DMS153 treated with DMSO at 0.1 percent for 48 hours (cell line): ENCODE data around the gene TIE1.
"Not testable (repeated sequence)": the region's sequence is repeated elsewhere in the genome, so short reads cannot be mapped to it uniquely, and the experiment has no call there.

ENCODE experiments used
- DNase-seq: peaks from one replicate; lab custom pipeline; 2025; ENCODE audit not compliant: unreplicated experiment; lab: John Stamatoyannopoulos, UW

TIE1 gene

DNA sequence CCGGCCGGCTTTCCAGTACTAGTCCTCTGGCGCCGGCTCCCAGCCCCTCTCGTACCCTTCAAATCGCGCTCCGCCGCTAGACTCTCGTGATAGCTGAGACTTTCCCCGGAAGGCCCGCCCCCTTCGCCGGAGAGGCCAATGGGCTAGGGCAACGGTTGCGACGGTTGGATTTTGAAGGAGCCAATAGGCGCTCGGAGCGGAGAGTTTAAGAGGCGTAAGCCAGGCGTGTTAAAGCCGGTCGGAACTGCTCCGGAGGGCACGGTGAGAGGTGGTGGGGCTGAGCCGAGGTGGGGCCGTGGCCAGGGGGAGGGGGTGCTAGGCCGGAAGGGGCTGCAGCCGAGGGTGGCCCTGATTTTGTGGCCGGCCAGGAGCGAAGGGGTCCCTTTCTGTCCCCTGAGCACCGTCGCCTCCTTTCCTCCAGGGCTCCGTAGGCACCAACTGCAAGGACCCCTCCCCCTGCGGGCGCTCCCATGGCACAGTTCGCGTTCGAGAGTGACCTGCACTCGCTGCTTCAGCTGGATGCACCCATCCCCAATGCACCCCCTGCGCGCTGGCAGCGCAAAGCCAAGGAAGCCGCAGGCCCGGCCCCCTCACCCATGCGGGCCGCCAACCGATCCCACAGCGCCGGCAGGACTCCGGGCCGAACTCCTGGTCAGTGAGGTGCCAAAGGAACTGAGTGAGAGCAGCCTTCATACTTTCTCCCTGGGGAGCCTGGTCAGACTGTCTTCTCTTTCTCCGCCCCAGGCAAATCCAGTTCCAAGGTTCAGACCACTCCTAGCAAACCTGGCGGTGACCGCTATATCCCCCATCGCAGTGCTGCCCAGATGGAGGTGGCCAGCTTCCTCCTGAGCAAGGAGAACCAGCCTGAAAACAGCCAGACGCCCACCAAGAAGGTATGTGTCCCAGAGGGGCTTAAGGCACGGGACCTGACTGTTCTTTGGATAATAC, 58.2 kb downstream of the TIE1 start, which contains the start of gene CDC20:
CDC20 (plus strand) TSS at position 236 of the 948 bp plus-strand sequence; CDS start at position 471, 235 bp downstream.
- DNase-seq: peak; percentile 99

- no peak for DNase-seq
These were observed 58.9 kb downstream of the TIE1 start for GRCh38 chr1:43359696-43360095.

- DNase-seq: no peak
These were observed 59.8 kb downstream of the TIE1 start for GRCh38 chr1:43360616-43361015.

DNA sequence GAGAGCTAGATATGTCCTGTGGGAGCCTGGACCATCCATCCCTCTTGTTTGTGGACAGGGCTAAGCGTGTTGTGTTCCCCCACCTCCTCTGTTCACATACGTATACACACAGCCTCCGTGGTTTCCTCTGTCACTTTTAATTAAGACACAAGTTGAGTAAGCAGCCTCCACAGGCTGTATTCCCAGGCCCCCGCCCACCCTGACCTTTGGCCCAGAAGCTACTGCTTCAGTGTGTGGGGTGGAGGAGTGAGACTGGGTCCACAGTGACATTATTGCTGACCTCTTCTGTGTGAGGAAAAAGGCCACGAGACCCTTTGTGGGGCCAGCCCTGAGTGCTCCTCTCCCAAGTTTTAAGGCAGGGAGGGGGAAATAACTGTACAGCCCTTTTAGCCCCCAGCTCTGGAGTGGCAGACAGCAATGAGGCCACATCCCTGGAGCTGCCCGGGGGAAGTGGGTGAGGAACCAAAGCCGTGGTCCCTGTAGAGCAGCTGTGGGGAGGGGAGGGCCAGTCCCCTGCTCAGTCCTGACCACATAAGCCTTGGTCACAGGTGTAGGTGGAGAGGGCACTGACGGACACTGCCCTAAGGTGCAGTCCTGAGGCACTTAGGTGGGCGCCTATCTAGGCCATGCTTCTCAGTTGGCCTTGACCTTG, 62.6 kb downstream of the TIE1 start:
- DNase-seq: no peak

- DNase-seq: no peak
These were observed 63.2 kb downstream of the TIE1 start for GRCh38 chr1:43363935-43364525.

DNA sequence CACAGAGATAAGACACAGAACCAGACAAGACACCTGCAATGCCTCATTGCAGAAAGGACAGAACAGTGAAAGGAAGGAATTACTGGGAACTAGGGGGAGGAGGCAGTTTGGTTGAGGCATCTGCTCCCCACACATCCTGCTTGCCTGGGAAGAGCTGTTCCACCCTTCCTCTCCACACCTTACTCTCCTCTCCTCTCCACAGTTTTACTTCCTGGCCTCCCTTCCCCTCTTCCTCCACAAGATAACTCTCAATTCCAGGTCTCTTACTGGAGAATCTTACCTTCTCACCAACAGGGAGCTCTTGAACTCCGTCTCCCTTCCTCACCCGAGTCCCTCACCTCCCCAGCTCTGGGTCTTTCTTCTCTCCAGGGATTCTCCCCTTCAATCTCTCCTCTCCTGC, 64.9 kb downstream of the TIE1 start:
- no peak for DNase-seq

GRCh38 chr1:43366179-43366578, 65.4 kb downstream of the TIE1 start:
- DNase-seq: peak; percentile 12

DNA sequence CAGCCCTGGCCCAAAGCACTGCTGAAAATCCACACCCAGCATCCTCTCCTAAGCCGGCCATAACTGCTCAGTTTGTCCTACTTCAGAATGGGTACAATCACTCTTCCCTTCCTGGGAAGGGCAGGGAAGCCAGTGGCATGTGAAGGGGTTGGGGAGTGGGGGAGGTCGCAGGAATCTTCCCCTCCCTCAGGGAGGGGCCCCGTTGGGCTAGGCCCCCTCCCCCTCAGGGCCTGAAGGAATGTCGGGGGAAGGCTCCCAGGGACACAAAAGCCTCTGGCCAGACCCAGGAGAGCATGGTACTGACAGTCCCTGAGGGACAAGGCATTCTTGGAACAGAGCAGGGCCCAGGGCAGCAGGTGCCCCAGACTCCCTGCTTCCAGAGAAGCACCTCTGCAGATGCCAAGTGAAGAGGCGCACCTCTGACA, 65.8 kb downstream of the TIE1 start:
- DNase-seq: no peak

DNA sequence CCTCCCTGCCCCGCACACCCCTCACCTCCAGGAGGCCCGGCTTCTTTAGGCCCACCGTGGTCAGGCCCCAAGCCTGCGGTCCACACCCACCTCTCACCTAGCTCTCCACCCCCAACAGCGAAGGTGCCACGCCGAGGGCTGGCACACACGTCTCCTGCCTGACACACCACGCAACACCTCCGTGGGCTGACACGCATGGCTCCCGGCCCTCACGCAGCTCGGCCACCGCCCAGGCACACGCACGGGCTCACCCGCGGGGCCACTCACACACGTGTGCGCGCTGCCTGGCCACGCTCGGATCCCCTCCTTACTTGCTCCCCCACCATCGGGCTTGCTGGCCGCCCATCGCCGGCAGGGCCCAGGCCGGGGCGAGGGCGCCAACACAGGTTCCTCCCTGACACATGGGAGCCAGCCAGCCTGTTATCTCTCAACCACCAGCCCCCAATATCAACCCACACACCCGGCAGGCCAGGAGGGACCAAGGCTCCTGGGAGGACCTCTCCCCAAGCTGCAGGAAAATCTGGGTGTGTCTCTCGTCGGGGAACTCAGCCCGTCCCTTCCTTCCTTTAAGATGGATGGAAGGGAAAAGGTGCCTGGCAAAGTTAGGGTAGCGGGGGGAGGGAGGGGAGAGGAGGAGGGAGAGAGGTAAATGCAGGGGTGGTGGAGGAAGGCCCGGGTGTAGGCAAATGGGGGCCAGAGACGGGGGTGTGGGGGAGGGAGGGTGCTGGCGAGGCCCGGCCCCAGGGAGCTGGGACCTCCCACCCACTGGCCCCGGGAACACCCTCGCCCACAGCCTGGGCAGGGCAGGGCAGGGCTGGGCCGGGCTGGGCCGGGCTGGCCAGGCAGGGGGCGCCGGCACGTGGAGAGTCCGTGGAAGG, 66.5 kb downstream of the TIE1 start:
- DNase-seq: no peak

DNA sequence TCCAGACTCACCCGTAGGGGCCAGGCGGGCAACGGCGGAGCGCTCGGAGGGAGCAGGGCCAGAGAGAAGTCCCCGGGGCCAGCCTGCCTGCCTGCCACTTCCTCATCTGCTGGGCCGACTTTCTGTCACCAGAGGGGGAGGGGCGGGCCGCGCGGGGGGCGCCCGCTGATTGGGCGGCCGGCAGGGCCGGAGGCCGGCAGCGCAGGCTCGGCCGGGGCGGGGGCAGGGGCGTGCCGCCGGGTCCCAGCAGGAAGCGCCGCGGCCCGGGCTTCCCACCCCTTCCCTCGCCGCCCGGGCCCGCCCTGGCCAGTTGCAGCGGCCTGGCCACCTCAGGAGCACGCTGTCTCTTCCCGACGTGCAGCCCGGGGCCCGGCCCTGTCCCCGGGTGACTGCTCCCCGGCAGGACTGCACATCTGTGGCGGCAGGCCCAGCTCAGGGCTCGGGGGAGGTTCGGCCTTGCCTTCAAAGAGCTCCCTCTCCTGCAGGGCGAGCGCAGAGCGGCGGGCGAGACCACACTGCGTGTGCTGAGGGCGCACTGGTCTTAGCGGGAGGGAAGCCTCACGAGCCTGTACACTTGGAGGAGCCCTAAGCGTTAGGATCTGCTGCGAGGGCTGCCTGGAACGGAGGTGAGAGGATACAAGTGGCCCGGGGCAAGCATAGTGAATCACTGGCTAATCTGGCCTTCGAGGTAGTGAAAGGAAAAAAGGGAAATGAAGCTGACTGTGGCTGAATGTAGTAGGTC, 67.3 kb downstream of the TIE1 start, which contains the start of gene ELOVL1:
ELOVL1 (minus strand) TSS at position 108 of the 742 bp plus-strand sequence. CDS start 2,402 bp downstream, outside the sequence.
- peak; percentile 83 for DNase-seq

DNA sequence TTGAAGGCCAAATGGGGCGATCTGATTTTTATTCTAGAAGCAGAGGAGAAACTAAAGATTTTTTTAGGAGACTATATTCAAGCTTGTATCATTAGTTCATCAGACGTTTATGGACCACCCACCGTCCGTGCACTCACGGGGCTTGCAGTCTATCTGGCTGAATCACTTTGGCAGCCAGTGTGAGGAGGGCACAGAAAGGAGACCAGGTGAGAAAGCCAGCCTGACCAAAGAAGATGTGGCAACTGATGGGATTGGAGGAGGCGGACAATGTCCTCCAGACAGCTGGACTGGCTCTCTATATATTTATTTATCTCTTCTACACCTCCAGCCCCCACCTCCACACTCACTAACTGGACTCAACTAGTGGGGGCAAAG, 67.9 kb downstream of the TIE1 start:
- no peak for DNase-seq

DNA sequence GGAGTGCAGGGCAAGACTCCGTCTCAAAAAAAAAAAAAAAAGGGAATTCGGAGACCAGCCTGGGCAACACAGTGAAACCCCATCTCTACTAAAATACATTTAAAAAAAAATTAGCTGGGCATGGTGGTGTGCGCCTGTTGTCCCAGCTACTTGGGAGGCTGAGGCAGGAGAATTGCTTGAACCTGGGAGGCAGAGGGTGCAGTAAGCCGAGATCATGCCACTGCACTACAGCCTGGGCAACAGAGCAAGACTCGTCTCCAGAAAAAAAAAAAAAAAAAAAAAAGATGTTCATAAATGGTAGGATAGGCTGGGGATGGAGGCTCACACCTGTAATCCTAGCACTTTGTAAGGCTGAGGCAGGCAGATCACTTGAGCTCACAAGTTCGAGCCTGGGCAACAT, 69.0 kb downstream of the TIE1 start:
- DNase-seq: not testable (repeated sequence)

DNA sequence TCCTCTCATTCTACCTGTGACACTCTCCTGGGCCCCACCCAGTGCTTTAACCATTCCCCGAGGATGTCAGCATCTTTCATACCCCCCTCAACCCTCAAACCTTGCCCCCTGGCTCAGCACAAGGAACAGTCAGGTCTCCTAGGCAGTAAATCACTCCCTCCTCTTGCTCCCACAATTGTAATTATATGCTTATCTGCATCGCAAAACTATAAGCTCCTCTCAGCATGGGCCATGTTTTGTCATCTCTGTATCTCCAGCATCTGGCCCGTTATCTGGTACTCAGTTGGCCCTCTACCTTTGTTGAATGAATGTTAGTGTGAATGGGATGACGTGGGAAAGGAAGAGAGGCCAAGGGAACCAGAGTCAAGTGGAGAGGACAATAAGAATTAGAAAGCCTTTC, 69.8 kb downstream of the TIE1 start:
- DNase-seq: peak; percentile 6

DNA sequence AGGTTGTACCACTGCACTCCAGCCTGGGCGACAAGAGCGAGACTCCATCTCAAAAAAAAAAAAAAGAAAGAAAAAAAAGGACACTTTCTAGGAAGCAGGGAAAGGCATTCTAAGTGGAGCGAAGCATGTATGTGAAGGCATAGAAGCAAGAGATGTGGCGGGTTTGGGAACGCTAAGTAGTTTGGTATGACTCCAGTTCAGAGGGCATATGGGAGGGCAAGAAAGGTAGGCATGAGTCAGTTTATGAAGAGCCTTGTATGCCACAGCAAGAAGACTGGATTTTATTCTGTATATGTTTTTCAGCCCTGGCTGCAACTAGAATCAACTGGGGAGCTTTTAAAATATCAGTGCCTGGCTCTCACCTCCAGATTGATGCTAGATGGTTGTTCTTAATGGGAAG, 71.4 kb downstream of the TIE1 start:
- no peak for DNase-seq
